Glomerular visceral epithelial cell (primary cell): ENCODE data around the gene EFNA1.
"Not testable (repeated sequence)": the region's sequence is repeated elsewhere in the genome, so short reads cannot be mapped to it uniquely, and the experiment has no call there.

Experiments used
- DNase-seq: peaks from one replicate; pipeline ENCODE4 v3.0.0-alpha.2; 2016; ENCODE audit errors: extremely low spot score

Gene EFNA1

DNA sequence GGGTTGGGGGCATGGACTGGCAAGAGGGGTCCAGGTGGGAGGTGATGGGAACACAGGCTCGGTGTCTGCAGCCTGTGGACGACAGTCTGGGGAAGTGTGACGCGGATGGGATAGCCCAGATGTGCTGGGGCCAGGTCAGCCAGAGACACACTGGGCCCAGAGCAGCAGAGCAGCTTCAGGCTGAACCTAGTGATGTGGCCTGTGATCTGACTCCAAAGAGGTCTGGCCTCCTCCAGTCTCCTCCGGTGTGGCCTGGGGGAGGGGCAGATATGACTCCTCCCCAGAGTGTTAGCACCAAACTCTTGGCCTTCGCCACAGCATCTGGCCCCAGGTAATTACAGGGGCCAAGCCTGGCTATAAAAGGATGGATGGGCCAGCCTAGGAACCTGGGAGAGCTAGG, 35.5 kb upstream of the EFNA1 start:
- DNase-seq, result no peak

DNA sequence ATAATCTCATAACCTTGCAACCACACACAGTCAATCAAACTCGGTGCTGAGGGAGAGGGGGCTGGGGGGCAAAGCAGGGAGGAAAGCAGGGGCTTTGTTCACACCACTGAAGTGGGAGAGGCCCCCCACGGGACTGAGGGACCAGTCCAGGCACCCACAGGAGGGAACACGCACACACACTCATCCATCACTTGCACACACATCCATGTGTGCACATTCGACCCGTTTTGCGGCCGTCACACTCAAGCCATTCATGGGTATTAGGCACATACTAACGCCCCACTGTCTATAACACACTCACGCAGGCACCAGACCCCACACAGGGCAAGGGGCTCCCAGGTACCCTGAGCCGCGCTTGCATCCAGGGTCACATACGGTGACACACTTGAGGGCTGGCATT, 35.0 kb upstream of the EFNA1 start:
- DNase-seq, result no peak

DNA sequence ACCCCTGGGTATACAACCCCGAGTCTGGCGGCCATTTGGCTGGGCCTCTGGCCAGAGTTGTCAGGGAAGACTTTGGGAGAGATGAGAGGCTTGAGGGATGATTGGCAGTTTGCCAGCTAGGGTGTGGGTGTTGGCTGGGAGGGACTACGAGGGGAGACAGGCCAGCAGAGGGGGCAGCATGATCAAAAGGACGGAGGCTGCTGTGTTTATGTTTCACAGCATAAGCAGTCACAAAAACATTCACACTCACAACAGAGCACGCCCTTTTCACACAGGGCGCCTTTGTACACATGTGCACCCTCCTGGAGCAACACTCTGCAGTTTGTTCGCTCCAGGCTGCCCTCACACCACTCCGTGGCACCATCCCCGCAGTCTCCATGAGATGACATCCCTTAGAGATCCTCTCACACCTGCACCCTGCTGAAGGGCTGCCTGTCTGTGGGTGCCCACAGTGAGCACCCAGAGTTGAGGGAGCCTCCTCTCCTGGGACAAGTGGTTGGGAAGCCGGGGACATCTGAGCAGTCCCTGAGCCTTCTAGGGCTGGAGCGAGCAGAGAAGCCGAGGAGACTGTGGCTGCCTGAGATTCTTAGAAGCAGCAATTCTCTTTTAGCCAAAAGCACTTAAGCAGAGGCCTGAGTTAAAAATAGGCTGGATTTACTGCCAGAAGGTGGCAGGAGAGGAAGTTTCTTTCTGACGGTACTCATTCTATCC, 33.6 kb upstream of the EFNA1 start:
- peak; percentile 39 for DNase-seq

DNA sequence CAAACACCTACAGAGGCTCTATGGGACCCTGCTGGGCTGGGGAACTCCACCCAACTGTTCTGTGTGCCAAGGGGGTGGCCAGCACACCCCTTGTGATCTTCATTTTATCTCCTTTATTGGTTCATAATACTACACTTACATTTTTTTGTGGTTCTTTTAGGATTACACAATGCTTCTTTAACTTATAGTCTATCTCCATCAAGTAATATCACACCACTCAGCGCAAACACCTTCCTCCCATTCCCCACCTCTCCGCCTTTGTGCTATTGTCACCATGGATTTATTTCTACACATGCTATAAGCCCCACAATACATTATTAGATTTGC, 33.1 kb upstream of the EFNA1 start:
- no peak for DNase-seq

DNA sequence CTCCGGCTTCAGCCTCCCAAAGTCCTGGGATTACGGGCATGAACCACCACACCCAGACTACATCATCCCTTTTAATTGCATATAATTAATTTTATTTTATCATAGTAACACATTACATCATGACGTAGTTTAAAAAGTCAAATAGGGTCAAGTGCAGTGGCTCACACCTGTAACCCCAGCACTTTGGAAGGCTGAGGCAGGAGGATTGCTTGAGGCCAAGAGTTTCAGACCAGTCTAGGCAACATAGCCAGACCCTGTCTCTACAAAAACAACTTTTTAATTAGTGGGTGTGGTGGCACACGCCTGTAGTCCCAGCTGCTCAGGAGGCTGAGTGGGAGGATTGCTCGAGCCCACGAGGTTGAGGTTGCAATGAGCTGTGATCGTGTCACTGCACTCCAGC, 28.3 kb upstream of the EFNA1 start:
- DNase-seq, result no peak

DNA sequence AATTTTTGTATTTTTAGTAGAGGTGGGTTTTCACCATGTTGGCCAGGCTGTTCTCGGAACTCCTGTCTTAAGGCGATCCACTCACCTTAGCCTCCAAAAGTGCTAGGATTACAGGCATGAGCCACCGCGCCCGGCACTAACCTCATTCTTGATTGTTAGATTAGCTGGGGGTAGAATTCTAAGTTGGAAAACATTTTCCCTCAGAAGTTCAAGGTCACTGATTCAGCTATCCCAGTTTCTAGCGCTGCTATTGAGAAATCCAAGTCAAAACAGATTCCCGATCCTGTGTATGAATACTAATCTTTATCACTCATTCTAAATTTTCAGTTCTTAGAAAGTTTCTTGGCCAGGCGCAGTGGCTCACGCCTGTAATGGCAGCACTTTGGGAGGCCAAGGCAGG, 24.4 kb upstream of the EFNA1 start:
- DNase-seq, result no peak

DNA sequence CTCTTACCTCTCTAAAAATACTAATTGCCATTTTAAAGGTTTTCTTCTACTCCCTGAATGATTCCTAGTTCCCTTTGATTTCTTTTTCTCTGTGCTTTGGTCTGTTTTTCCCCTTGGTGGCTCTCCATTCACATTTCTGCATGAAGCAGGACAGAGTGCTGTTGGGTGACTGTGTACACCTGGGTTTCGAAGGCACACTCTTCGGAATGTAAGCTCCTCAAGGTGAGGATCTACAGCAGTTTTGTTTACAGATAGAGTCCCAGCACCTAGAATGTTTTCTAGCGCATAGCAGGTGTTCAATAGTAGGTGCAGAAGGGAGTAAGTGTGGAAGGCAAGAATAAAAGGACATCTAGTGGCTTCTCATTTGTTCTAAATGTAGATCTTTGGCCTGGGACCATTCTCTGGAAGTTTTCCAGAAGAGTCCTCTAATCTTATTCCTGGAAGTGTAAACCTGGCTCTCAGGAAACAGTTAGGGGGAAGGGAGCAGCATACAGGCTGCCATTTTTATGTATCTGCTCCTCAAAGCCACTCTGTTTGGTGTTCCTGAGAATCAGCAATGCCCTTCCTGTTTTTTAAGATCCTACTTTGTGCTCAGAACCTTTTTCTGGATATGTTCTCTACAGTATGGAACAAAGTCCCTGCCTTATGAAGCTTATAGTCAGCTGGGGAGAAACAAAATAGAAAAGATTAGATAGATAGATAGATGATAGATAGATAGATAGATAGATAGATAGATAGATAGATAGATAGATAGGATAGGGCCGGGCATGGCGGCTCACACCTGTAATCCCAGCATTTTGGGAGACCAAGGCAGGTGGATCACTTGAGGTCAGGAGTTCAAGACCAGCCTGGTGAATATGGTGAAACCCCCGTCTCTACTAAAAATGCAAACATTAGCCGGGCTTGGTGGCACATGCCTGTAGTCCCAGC, 22.8 kb upstream of the EFNA1 start:
- no peak for DNase-seq

DNA sequence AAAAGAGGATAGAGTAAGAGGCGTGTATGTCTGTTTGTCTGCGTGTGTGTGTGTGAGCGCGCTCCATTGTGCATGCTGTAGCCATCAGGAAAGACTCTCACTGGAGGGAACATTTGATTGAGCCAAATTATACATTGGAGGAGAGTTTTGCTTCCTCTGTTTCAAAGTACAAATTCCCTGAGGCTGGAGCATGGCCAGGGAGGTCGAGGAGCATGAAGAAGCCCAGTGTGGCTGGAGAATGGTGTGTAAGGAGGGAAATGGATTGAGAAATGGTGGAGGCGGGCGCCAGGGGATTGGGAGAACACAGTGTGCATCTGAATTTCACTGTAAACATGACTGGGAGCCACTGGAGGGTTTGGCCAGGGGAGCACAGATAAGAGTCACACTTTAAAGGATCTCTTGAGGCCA, 22.1 kb upstream of the EFNA1 start:
- no peak for DNase-seq

DNA sequence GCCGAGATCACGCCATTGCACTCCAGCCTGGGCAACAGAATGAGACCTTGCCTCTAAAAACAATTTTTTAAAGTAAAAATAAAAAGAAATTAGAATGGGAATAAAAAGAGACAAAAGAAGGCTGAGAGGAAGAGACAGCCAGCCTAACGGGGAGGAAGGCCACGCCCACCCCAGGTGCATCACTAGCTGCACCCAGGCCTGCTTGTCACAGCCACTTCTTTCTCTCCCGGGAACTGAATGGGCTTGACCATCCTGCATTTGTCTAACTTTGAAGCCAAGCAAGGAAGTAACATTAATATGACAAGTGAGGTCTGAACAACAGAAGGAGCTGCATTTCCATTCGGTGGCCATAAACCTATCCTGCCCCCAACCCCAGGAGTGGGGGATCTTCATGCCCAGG, 20.8 kb upstream of the EFNA1 start:
- no peak for DNase-seq

DNA sequence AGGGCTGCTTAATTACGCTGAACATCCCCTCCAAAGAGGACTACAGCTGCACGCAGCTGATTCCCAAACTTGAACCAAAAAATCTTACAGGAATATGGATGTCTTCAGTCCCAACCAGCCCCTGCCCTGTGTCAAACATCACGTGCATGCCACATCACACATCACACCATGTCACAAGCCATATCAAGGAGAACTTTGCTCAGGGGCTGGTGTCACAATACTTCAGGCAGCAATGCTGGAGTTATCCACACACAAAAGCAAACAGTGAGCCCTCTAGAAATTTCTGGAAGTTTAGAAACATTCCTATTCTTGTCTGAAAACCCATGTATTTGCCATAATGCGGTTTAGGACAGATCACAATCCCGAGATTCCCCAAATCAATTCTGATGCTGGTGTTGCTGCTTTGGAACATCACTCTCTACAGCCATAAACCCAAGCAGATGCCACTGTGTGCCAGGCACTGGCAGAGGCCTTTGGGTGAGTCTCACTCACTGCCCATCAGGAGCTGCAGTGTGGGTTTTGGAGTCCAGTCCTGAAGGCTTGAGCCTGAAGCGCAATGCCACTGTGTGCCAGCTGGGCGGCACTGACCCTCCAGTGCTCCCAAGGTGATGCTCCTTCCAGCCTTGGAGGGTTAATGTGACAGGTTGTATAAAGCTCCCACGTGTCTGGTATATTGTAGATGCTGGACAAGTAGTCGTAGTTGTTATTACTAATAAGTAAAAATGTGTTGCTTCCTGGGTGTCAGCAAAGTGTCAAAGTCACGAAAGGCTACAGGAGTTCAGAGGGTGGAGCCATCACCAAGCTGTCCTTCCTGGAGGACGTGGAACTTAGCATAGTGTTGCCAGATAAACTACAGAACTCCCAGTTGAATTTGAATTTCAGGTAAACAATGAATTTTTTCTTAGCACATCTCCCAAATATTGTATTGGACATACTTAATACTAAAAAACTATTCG, 20.1 kb upstream of the EFNA1 start:
- no peak for DNase-seq

DNA sequence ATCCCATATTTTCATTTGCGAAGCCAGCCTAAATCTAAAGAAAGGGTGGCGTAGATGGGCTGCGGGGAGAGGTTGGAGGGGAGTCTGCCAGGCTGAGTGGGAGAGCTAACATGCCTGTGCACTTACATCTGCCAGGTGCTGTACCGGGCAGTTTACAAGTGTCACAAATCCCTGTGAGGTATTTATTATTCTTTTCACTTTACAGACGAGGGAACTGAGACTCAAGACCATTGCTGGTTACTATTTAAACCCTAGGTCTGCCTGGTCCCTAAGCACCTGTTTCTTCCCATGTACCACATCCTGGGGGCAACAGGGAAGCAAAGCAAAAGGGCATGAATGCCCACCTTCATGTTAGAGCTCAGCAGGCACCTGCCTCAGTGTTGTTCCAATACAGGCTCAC, 19.4 kb upstream of the EFNA1 start:
- no peak for DNase-seq

DNA sequence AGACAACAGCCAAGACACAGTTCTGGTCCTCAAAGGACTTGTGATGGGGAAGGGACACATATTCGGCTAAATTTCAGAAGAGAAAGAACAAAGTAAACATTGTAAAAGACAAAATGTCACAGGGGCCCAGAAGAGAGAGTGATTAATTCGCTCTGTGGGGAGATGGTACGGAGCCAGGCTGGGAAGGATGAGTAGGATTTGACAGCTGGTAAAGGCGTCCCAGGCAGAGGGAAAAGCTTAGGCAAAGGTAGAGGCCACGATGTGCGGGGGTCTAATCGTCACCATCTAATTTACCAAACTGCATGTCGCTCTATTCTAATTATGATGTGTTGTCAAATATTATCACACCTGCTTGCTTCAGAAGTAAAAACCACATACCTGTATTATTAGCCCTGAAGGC, 17.3 kb upstream of the EFNA1 start:
- DNase-seq, result no peak

DNA sequence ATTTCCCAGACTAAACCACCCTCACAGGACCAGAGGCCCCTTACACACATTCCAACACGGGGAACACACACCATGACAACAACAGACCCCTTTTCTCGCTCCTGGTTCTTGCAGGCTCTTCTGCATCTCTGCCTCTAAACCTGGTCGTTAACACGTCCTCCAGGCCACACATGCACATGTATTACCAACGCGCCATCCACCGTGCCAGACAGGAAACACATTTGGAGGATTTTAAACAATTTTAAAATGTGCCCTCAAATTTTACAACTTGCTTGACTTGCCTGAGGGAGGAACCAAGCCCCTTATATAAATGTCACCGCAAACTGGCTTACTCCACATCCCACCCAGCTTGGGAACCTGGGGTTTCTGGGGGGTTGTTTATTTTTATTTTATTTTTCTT, 16.9 kb upstream of the EFNA1 start:
- no peak for DNase-seq

DNA sequence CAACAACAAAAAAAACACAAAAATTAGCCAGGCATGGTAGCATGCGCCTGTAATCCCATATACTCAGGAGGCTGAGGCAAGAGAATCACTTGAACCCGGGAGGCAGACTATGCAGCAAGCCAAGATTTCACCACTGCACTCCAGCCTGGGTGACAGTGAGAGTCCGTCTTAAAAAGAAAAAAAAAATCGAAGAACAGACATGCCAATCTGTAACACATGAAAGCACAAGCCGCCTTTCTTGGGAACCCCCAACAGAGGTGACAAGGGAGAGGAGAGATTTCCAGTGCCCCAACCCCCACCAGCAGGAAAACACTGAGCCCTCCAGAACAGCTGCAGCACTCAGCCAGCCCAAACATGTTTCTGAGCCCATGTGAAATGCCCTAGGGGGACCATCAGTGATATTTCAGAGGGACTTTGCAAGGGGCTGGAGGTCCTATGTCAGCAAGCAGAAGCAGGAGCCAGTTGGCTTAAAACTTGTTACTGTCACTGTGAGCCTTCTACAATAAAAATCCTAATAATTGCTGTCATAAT, 14.2 kb upstream of the EFNA1 start:
- DNase-seq, result no peak

DNA sequence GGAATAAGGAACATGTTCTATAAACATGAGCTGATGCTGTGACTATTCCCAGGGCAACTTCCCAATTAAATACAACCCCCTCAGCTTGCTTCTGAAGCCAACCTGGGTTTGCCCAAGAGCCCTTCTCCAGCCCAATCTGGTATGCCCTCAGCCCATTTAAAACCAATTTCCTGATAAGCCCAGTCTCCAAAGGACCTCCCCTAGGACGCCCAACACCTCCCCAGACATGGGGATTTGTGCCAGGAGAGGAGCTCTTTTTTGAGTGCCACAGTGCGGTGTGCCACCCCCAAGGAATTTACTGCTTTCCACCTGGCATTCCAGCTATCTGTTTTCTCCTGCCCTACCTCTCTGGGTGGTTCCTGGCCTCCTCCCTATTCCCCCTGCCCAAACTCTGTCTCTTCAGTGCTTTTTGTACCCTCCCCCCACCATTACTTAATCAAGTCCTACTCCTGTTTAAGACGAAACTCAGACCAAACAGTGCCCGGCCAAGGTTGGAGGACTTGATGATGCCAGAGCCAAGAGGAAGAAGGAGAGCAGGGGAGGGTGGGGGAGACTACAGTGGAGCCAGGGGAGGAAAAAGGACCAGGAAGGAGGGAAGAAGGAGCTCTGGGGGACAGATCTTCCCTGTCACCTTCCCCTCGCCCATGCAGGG, 11.4 kb upstream of the EFNA1 start:
- no peak for DNase-seq

DNA sequence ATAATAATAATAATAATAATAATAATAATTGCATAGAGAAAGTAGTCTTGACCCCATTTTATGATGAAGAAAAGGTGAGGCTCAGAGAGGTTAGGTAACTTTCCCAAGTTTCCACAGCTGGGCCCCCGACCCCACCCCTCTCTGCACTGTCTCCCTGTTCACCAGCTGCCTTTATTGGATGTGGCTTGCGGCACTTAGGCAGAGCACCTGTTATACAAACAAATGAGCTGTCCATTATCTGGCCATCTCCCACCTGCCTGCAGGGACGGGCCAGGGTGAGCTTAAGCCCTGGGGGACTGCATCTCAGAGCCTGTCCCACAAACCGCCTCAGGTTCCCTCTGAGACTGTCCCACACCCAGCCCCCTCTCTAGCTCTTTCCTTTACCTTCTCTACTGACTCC, 10.1 kb upstream of the EFNA1 start:
- no peak for DNase-seq

DNA sequence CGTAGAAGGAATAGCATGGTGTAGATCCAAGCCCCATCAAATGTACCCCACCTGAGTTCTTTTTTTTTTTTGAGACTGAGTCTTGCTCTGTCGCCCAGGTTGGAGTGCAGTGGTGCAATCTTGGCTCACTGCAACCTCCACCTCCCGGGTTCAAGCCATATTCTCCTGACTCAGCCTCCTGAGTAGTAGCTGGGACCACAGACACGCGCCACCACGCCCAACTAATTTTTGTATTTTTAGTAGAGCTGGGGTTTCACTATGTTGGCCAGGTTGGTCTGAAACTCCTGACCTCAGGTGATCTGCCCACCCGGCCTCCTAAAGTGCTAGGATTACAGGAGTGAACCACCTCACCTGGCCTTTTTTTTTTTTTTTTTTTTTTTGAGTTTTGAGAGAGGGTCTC, 9.6 kb upstream of the EFNA1 start:
- not testable (repeated sequence) for DNase-seq

DNA sequence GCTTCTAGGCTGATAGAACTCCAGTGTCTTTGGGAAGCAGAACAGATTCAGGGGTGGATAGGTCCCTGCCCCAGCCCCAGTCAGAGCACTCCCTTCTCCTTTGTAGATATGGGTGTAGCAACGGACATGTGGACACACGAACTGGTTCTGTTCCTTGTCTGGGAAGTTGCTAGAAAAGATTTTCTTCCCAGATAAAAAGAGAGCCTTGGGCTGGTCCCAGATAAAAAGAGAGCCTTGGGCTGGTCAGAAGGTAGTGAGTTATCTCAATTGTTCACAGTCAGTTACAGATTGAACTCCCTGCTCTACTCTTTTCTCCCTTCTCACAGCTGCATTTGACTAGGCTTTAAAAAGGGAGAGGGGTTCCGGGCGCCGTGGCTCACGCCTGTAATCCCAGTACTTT, 7.4 kb upstream of the EFNA1 start:
- DNase-seq, result no peak

DNA sequence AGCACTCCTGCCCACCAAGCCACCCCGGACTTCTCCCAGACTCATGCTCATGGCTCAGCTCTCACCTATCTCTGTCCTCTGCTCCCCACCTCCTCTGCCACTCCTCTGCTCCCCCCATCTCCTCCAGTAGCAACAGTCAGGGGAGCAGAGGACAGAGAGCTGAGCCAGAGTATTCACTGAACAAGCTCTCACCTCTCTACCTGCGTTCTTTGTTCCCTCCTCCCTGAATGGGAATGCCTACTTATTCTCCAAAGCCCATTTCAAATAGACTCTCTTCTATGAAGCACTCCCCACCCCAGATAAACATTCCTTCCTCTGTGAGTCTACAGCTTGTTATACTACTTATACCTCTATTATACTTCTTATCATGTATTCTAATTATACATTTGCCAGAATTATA, 6.4 kb upstream of the EFNA1 start:
- no peak for DNase-seq

DNA sequence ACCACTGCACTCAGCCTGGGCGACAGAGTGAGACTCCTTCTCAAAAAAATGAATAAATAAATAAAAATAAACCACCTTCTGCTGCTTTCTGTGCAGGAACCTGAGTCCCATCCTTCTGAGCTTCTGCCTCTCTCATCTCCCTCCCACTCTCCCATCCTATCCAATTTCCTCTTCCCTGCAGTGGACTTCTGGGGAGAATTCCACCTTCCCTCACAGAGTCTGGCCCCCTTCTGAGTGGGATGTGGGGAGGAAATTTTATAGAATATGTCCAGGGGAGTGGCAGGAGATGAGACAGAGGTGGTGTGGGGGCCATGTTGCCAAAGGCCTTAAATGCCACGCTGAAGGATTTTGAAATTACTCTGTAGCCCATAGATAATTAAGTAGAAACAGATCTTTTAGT, 5.4 kb upstream of the EFNA1 start:
- DNase-seq, result no peak

DNA sequence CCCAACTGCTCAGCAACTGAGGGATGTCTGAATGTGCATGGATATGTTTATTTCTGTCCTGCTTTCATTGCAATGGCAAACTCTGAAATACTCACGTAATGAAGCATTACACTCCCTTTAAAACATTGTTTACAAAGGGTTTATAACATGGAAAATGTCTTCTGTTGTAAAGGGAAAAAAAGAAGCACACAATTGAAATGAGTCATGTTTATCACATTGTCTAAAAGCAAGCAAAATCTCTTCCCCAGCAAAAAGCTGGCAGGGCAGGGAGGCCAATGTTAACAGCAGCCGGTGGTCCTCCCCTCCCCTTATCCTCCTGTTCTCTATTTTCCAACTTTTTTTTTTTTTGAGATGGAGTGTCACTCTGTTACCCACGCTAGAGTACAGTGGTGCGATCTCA, 3.9 kb upstream of the EFNA1 start:
- DNase-seq, result no peak
